Heart left ventricle (tissue), 13 donors: ENCODE results near the gene AGPAT4.

Experiments used
- POLR2A ChIP-seq, 2 donors: fragments of 450-650 bp; IDR thresholded peaks; one replicate each; pipeline ENCODE4 v1.6.1; 2017; ENCODE audit warnings: antibody characterized with exemption in 2 of 2, mild to moderate bottlenecking in 2 of 2, moderate library complexity in 2 of 2
- TF ChIP-seq, protein P1 (sequence below), 12 donors: fragments of 200-600 bp; sonication (generic) in 4 of 12; IDR thresholded peaks; one replicate each; pipeline versions ENCODE4 v1.5.0 to v1.8.0; 2018 to 2022; ENCODE audit warnings: antibody characterized with exemption in 12 of 12, mild to moderate bottlenecking in 5 of 12
- donor health status: ischemic (EF 13 %, LVEDD 7.1; RV severe dilation, severe dysfunction).
- donor health status: DM: no; HTN: yes; CAD: no.
- donor health status: DM: no; HTN: no; CAD: no.
- donor health status: ischemic (EF 25% LVEDD 6.9; RV normal size, moderate dysfunction).
- donor health status: ischemic (EF 25% LVEDD 5.7; RV mildly dilated, moderate dysfunction).
- donor health status: ischemic (EF 35%, LVEDD 5.7; RV mildly dilated, moderate dysfunction).
- donor health status: nonischemic (EF 11% LVEDD 7.7; RV severe dilation, severe dysfunction).
- donor health status: DM: yes; HTN: yes; CAD: no.
- donor health status: PGD.
- donor health status: ischemic (EF 29% LVEDD 5.4; RV normal size, mild dysfunction).
- donor health status: nonischemic (EF 23%, LVEDD 6.1; RV moderate dilation, normal function).

DNA sequence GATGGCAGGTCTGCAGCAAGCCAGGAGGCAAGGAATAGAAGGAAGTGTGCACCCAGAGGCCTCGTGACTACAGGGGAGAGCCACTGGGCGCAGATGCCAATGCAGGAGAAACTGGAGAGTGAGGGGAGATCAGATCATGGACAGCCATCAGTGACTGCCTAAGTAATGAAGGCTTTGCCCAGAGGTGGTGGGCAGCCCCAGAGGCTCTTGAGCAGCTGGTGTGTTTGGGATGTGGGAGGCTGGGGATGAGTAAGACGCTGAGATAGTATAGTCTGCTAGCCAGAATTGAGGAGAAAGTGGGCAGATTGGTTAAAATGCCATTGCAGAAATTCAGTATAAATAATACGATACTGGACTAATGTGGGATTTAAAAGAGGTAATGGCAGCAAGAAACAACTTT is 170.4 kb downstream of the AGPAT4 start:
- TF ChIP-seq POLR2A (IDR thresholded peaks at IDR 0.05): no peak
- TF ChIP-seq, protein P1, sequence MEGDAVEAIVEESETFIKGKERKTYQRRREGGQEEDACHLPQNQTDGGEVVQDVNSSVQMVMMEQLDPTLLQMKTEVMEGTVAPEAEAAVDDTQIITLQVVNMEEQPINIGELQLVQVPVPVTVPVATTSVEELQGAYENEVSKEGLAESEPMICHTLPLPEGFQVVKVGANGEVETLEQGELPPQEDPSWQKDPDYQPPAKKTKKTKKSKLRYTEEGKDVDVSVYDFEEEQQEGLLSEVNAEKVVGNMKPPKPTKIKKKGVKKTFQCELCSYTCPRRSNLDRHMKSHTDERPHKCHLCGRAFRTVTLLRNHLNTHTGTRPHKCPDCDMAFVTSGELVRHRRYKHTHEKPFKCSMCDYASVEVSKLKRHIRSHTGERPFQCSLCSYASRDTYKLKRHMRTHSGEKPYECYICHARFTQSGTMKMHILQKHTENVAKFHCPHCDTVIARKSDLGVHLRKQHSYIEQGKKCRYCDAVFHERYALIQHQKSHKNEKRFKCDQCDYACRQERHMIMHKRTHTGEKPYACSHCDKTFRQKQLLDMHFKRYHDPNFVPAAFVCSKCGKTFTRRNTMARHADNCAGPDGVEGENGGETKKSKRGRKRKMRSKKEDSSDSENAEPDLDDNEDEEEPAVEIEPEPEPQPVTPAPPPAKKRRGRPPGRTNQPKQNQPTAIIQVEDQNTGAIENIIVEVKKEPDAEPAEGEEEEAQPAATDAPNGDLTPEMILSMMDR (IDR thresholded peaks at IDR 0.05): no peak
